Body of pancreas (tissue), 4 donors: Measurements from ENCODE around the gene IQCF2.

Source experiments
- CTCF ChIP-seq, 7 experiments: fragments of 450-650 bp in 4 of 7; fragments of 200-600 bp in 3 of 7; sonication (generic) in 3 of 7; IDR thresholded peaks; one replicate each; pipeline ENCODE4 v1.5.1; 2016 to 2019; ENCODE audit warnings: antibody characterized with exemption in 7 of 7
- POLR2A ChIP-seq, 3 donors: fragments of 450-650 bp; IDR thresholded peaks; one replicate each; pipeline ENCODE4 v1.6.1; 2016; ENCODE audit warnings: antibody characterized with exemption in 3 of 3, mild to moderate bottlenecking in 2 of 3

- no peak for TF ChIP-seq CTCF (IDR thresholded peaks at IDR 0.05)
- TF ChIP-seq POLR2A (IDR thresholded peaks at IDR 0.05), result no peak
These were observed 16.3 kb upstream of the IQCF2 start for GRCh38 chr3:51845129-51845528.
